GM19324 (cell line): Measurements from ENCODE around the gene TK1.
A peak's percentile ranks its signal among the peaks of the same experiment; 100 is the strongest.

Experiments used
- ATAC-seq: cut with Tn5 transposase; IDR thresholded peaks from one replicate; pipeline ENCODE4 v1.9.1; 2021; ENCODE audit warnings: mild to moderate bottlenecking, moderate library complexity; ENCODE audit not compliant: unreplicated experiment, low FRiP score

Gene TK1

GRCh38 chr17:78223061-78223460 is 36.2 kb upstream of the TK1 start:
- no peak for ATAC-seq

- ATAC-seq: no peak
Observed at GRCh38 chr17:78219396-78220150, 32.7 kb upstream of the TK1 start.

- no peak for ATAC-seq
Observed at GRCh38 chr17:78214706-78215061, 27.8 kb upstream of the TK1 start.

- peak; percentile 85 for ATAC-seq
Observed at GRCh38 chr17:78214016-78214705, 27.3 kb upstream of the TK1 start, which contains the start of gene BIRC5. Gene BIRC5, plus strand, starts transcription at chr17:78214253. Its CDS starts 64 bp downstream, at chr17:78214317.

GRCh38 chr17:78211032-78211431 is 24.2 kb upstream of the TK1 start:
- no peak for ATAC-seq

GRCh38 chr17:78210111-78210510 is 23.3 kb upstream of the TK1 start:
- no peak for ATAC-seq

GRCh38 chr17:78208486-78208885 is 21.6 kb upstream of the TK1 start:
- no peak for ATAC-seq

- ATAC-seq: no peak
Observed at GRCh38 chr17:78206298-78206697, 19.4 kb upstream of the TK1 start.

- ATAC-seq: no peak
Observed at GRCh38 chr17:78205124-78205775, 18.4 kb upstream of the TK1 start.

- ATAC-seq: no peak
Observed at GRCh38 chr17:78204387-78205123, 17.7 kb upstream of the TK1 start.

- no peak for ATAC-seq
Observed at GRCh38 chr17:78202666-78203065, 15.8 kb upstream of the TK1 start.

GRCh38 chr17:78200451-78200850 is 13.6 kb upstream of the TK1 start:
- ATAC-seq: no peak

GRCh38 chr17:78197147-78197832 is 10.4 kb upstream of the TK1 start:
- no peak for ATAC-seq

- ATAC-seq: no peak
Observed at GRCh38 chr17:78196716-78197115, 9.9 kb upstream of the TK1 start.

- no peak for ATAC-seq
Observed at GRCh38 chr17:78185981-78186691, 716 bp downstream of the TK1 start.

GRCh38 chr17:78184868-78185267 is 2.0 kb downstream of the TK1 start:
- ATAC-seq: no peak

- ATAC-seq: no peak
Observed at GRCh38 chr17:78184351-78184750, 2.5 kb downstream of the TK1 start.

GRCh38 chr17:78183916-78184315 is 2.9 kb downstream of the TK1 start:
- no peak for ATAC-seq

- no peak for ATAC-seq
Observed at GRCh38 chr17:78182504-78182903, 4.3 kb downstream of the TK1 start.

- ATAC-seq: no peak
Observed at GRCh38 chr17:78180508-78180907, 6.3 kb downstream of the TK1 start.
